HEK293T (cell line): ENCODE measurements around the gene POLR2E.

Source experiments
- BHLHE40 ChIP-seq: fragments of 450-650 bp; IDR thresholded peaks from 2 replicates; pipeline ENCODE4 v1.6.1; 2016; ENCODE audit warnings: mild to moderate bottlenecking, moderate library complexity, borderline replicate concordance
- FOXM1 ChIP-seq: fragments of 450-650 bp; IDR thresholded peaks from 2 replicates; pipeline ENCODE4 v1.6.1; 2017; ENCODE audit warnings: mild to moderate bottlenecking, borderline replicate concordance
- SUZ12 ChIP-seq: fragments of 450-650 bp; IDR thresholded peaks from 2 replicates; pipeline ENCODE4 v1.6.1; 2016; ENCODE audit warnings: mild to moderate bottlenecking
- ZNF384 ChIP-seq: fragments of 450-650 bp; IDR thresholded peaks from 2 replicates; pipeline ENCODE4 v1.6.1; 2016

DNA sequence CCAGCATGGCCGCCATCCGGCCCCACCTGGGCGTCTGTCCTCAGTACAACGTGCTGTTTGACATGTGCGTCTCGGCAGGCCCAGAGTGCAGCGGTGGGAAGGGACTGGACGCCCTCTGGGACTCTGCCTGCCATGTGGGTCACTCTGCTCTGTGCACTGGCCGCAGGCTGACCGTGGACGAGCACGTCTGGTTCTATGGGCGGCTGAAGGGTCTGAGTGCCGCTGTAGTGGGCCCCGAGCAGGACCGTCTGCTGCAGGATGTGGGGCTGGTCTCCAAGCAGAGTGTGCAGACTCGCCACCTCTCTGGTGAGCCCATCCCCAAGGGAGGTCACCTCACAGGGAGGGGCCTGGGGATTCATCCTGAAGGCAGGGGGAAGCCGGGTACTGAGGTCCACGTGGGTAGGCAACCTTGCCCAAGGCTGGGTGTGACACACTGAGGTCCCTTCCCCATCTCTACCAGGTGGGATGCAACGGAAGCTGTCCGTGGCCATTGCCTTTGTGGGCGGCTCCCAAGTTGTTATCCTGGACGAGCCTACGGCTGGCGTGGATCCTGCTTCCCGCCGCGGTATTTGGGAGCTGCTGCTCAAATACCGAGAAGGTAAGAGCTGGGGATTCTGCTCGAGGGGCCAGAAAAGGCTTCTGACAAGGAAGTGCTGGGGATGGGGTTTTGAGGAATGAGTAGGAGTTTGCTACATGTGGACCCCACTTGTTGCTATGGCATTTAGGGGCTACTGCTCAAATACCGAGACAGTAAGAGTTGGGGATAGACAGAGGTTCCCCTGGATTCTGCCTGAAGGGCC lies 44.0 kb downstream of the POLR2E start:
- TF ChIP-seq ZNF384 (no peak), SUZ12 (no peak), BHLHE40 (no peak), FOXM1 (no peak)
